A549 treated with CORT108297 at 1 μM for 4 hours (cell line): Measurements from ENCODE around the gene RTN4RL1. TPM values are rescaled to one million over a fixed set of nuclear protein-coding genes. Genes with fewer than 3 reads are reported as not detected.

ENCODE experiments used
- total RNA-seq: library from RNA; stranded (reverse); fragments of 200-300 nt; extraction: Qiagen RNA extraction; gene quantifications from 5 replicates; pipeline ENCODE4 v1.2.3, GENCODE V29; 2022

RTN4RL1 gene
- total RNA-seq: 2.8 to 4.0 TPM (median 3.4 TPM) in 5 replicates

GRCh38 chr17:2025220-2025621, at the start of gene RTN4RL1:
Gene RTN4RL1 (minus strand): TSS chr17:2025334. CDS start chr17:2024865, 469 bp downstream.

GRCh38 chr17:2054512-2055291, 29.6 kb upstream of the RTN4RL1 start, which contains the start of gene HIC1:
Gene HIC1 (plus strand): TSS chr17:2055103. CDS start chr17:2056691, 1,588 bp downstream.

GRCh38 chr17:2041561-2042389, 16.6 kb upstream of the RTN4RL1 start, which contains the start of gene OVCA2:
Gene OVCA2 (plus strand): TSS chr17:2042022. CDS start chr17:2042048, 26 bp downstream.

GRCh38 chr17:2029911-2030778, 5.0 kb upstream of the RTN4RL1 start, which contains the start of gene DPH1:
Gene DPH1 (plus strand): TSS chr17:2030153. CDS start chr17:2030170, 17 bp downstream.

Other genes with a start within 250 kb of the RTN4RL1 start
- gene SMYD4, start 195.4 kb downstream of the RTN4RL1 start, total RNA-seq: 8.0 to 10.0 TPM (median 9.0 TPM) in 5 replicates
- gene RPA1, start 195.3 kb downstream of the RTN4RL1 start, total RNA-seq: 65.2 to 87.6 TPM (median 79.4 TPM) in 5 replicates
- gene DPH1, start 4.8 kb upstream of the RTN4RL1 start, total RNA-seq: 36.0 to 47.0 TPM (median 45.5 TPM) in 5 replicates
- gene OVCA2, start 16.7 kb upstream of the RTN4RL1 start, total RNA-seq: 58.4 to 82.7 TPM (median 75.3 TPM) in 5 replicates
- 0.60 to 2.0 TPM (median 1.7 TPM) in 5 replicates for gene HIC1, start 29.8 kb upstream of the RTN4RL1 start, total RNA-seq